Small intestine (tissue), 16 donors: Measurements from ENCODE around the gene RABL2A. TPM values are rescaled to one million over a fixed set of nuclear protein-coding genes. Genes with fewer than 3 reads are reported as not detected.
A peak's percentile ranks its signal among the peaks of the same experiment; 100 is the strongest.
"Not testable (repeated sequence)": the region's sequence is repeated elsewhere in the genome, so short reads cannot be mapped to it uniquely, and the experiment has no call there.

Experiments used
- DNase-seq, 2 donors: peaks; one replicate each; pipeline versions ENCODE4 v3.0.0 to v3.0.0-alpha.2; 2013
- FAIRE-seq: peaks from 2 replicates; lab custom pipeline; 2012; peaks lifted over from hg19 to GRCh38; lab: Jason Lieb, UNC
- H3K27ac ChIP-seq, 3 donors: one replicate each; pipeline ENCODE4 v1.5.1; 2013; ENCODE audit warnings: low read length in 2 of 3, mild to moderate bottlenecking in 2 of 3, control low read depth in 1 of 3, inconsistent platforms in 1 of 3, low read depth in 1 of 3, moderate library complexity in 1 of 3
- H3K27me3 ChIP-seq, 3 donors: one replicate each; pipeline ENCODE4 v1.6.1; 2013; ENCODE audit warnings: low read length in 3 of 3, inconsistent platforms in 1 of 3; ENCODE audit not compliant: control insufficient read depth in 3 of 3, insufficient read depth in 3 of 3
- H3K36me3 ChIP-seq, 3 donors: one replicate each; pipeline ENCODE4 v1.6.1; 2013; ENCODE audit warnings: low read length in 3 of 3, inconsistent platforms in 1 of 3, low read depth in 1 of 3, mild to moderate bottlenecking in 1 of 3, moderate library complexity in 1 of 3; ENCODE audit not compliant: control insufficient read depth in 3 of 3, insufficient read depth in 2 of 3
- H3K4me1 ChIP-seq, 3 donors: one replicate each; pipeline ENCODE4 v1.6.1; 2013; ENCODE audit warnings: low read length in 2 of 3, inconsistent platforms in 1 of 3, low read depth in 1 of 3, mild to moderate bottlenecking in 1 of 3, moderate library complexity in 1 of 3; ENCODE audit not compliant: control insufficient read depth in 3 of 3, insufficient read depth in 2 of 3
- H3K4me3 ChIP-seq, 3 donors: one replicate each; pipeline ENCODE4 v1.5.1; 2013; ENCODE audit warnings: low read length in 3 of 3, control low read depth in 1 of 3, inconsistent platforms in 1 of 3, low read depth in 1 of 3, mild to moderate bottlenecking in 1 of 3, moderate library complexity in 1 of 3
- H3K9me3 ChIP-seq, 2 donors: one replicate each; pipeline ENCODE4 v1.6.1; 2013; ENCODE audit warnings: low read depth in 1 of 2, low read length in 1 of 2; ENCODE audit not compliant: control insufficient read depth in 2 of 2, insufficient read depth in 1 of 2
- WGBS, 3 donors: extraction: QIAGEN DNeasy Blood & Tissue Kit; methylation state at CpG; one replicate each; pipeline ENCODE4 v1.1.7; 2013; 5-methylcytosine and 5-hydroxymethylcytosine counted together
- long read RNA-seq, 10 donors: transcript quantifications; one replicate each; lab custom pipeline, GENCODE V29; 2026
- polyA plus RNA-seq, 4 donors: library from polyadenylated mRNA; stranded (reverse) in 3 of 4; unstranded in 1 of 4; fragments of 200-250 nt in 3 of 4; fragments of 120-200 nt in 1 of 4; gene quantifications; one replicate each; pipeline versions ENCODE4 v1.2.1 to v1.2.3, GENCODE V29; 2013
- donor health status: healthy with polysubstance abuse.
- donor health status: control.
- donor health status: control.
- donor health status: Bipolar disorder and iron deficiency.
- donor health status: healthy.

Gene RABL2A
- 10 to 100 TPM in 2 of 4 donors, 1 to 10 TPM in 2; 3.5 to 34.7 (median 8.3) TPM for polyA plus RNA-seq
- long read RNA-seq, donor 1 = 0 reads
- long read RNA-seq, donor 2 = 0 reads
- long read RNA-seq, donor 3, partial matches to known transcripts = 0 of 7 reads
- long read RNA-seq, donor 3, other reads (novel, unspliced or antisense) = 0 of 7 reads
- long read RNA-seq, donor 4 = 0 reads
- long read RNA-seq, donor 5 = 0 reads
- long read RNA-seq, donor 6, partial matches to known transcripts = 0 of 1 reads
- long read RNA-seq, donor 6, other reads (novel, unspliced or antisense) = 0 of 1 reads
- long read RNA-seq, donor 7 = 0 reads
- long read RNA-seq, donor 8 = 0 reads
- long read RNA-seq, donor 9 = 0 reads
- long read RNA-seq, donor 10, partial matches to known transcripts = 0 of 3 reads
- long read RNA-seq, donor 10, other reads (novel, unspliced or antisense) = 0 of 3 reads

- not testable (repeated sequence) for H3K36me3 ChIP-seq, H3K9me3 ChIP-seq, H3K4me1 ChIP-seq, FAIRE-seq, H3K27me3 ChIP-seq, H3K27ac ChIP-seq
- peak; percentile 87 to 94 for DNase-seq
- WGBS, 3 donors = 0 to 3% (median 0%) methylated on average over 9 to 36 of the region's 51 CpGs
- H3K4me3 ChIP-seq = peak within 1 kb of the TSS in 2 of 3 donors; percentile 44 to 47
Observed at GRCh38 chr2:113626616-113627330, at the start of gene RABL2A. TSS of gene RABL2A (plus strand) at chr2:113627266. CDS start at chr2:113628607, 1,341 bp downstream.

- H3K27me3 ChIP-seq, H3K9me3 ChIP-seq, DNase-seq, H3K4me3 ChIP-seq, H3K36me3 ChIP-seq, FAIRE-seq, H3K27ac ChIP-seq, H3K4me1 ChIP-seq: not testable (repeated sequence)
- 41 to 62% (median 42%) methylated on average over 4 of the region's 5 CpGs for WGBS, 3 donors
Observed at GRCh38 chr2:113578508-113578907, 48.6 kb upstream of the RABL2A start.

GRCh38 chr2:113582473-113582872, 44.6 kb upstream of the RABL2A start:
- H3K27me3 ChIP-seq, DNase-seq, H3K4me3 ChIP-seq, H3K27ac ChIP-seq, H3K36me3 ChIP-seq, H3K4me1 ChIP-seq, FAIRE-seq, H3K9me3 ChIP-seq: not testable (repeated sequence)
- 67 to 87% (median 79%) methylated on average over 3 of the region's 3 CpGs for WGBS, 3 donors

GRCh38 chr2:113583521-113584225, 43.4 kb upstream of the RABL2A start:
- not testable (repeated sequence) for FAIRE-seq, H3K4me1 ChIP-seq, H3K9me3 ChIP-seq, H3K36me3 ChIP-seq, H3K27me3 ChIP-seq
- Histone ChIP-seq H3K27ac (peak overlapping the region; percentile 45 to 64 (median 48)), H3K4me3 (peak overlapping the region; percentile 66 to 76 (median 68))
- 2% methylated on average over 40 to 60 of the region's 63 CpGs for WGBS, 3 donors
- DNase-seq = peak; percentile 67 to 93

GRCh38 chr2:113584311-113585092, 42.6 kb upstream of the RABL2A start:
- peak overlapping the region; percentile 30 to 76 (median 66) for H3K4me3 ChIP-seq
- 2 to 3% (median 3%) methylated on average over 21 to 27 of the region's 47 CpGs for WGBS, 3 donors

GRCh38 chr2:113587201-113587600, 39.9 kb upstream of the RABL2A start:
- not testable (repeated sequence) for H3K4me3 ChIP-seq, H3K9me3 ChIP-seq, FAIRE-seq, H3K4me1 ChIP-seq, H3K27me3 ChIP-seq, H3K36me3 ChIP-seq, H3K27ac ChIP-seq
- DNase-seq = peak; percentile 47 to 55
- WGBS, 3 donors = 22 to 45% (median 34%) methylated on average over 3 of the region's 3 CpGs

More at GRCh38 chr2:113584311-113585092, 42.6 kb upstream of the RABL2A start:
- not testable (repeated sequence) for H3K27me3 ChIP-seq, H3K4me1 ChIP-seq, FAIRE-seq, H3K36me3 ChIP-seq, H3K9me3 ChIP-seq
- H3K27ac ChIP-seq = peak overlapping the region in 2 of 3 donors; percentile 58 to 74
- DNase-seq = peak in 1 of 2 donors; percentile 30

GRCh38 chr2:113589591-113589990, 37.5 kb upstream of the RABL2A start:
- H3K4me1 ChIP-seq, FAIRE-seq, H3K36me3 ChIP-seq, H3K4me3 ChIP-seq, H3K27ac ChIP-seq, DNase-seq, H3K27me3 ChIP-seq, H3K9me3 ChIP-seq: not testable (repeated sequence)
- 71 to 82% (median 77%) methylated on average over 4 to 5 of the region's 7 CpGs for WGBS, 3 donors
